K562 (cell line): Measurements from ENCODE around the gene GAPDHS. TPM values are rescaled to one million over a fixed set of nuclear protein-coding genes. Genes with fewer than 3 reads are reported as not detected.

Experiments used
- ATAC-seq: fragments of 200-7000 bp; cut with Tn5 transposase; 3 replicates; pipeline ENCODE4 v1.9.1; 2020; ENCODE audit warnings: moderate library complexity
- BruUV-seq: library from RNA; stranded (reverse); fragments of 400-500 nt; replicated peaks from 2 replicates; lab custom pipeline; 2021; lab: Mats Ljungman, UMichigan
- CTCF ChIA-PET: fragments of 300-600 bp; formaldehyde crosslinking; extraction: SDS; loops from one replicate; lab custom pipeline; 2021; ENCODE audit warnings: low intra/inter-chr PET ratio; lab: Yijun Ruan, JAX
- POLR2A ChIA-PET: fragments of 300-600, 350-650 bp; sonication (Branson Sonifier 250); formaldehyde crosslinking; extraction: SDS; loops from one replicate; lab custom pipeline; 2021; ENCODE audit warnings: antibody characterized with exemption, inconsistent platforms; lab: Yijun Ruan, JAX
- DNase-seq, 4 experiments: peaks; one replicate each; pipeline versions ENCODE4 v3.0.0 to v3.0.0-alpha.2; 2011 to 2018; ENCODE audit warnings: low spot score in 3 of 4, mixed read lengths in 3 of 4; ENCODE audit errors: extremely low read depth in 1 of 4
- FAIRE-seq: peaks from 2 replicates; lab custom pipeline; 2011; peaks lifted over from hg19 to GRCh38; lab: Jason Lieb, UNC
- H2AFZ ChIP-seq: 2 replicates; pipeline ENCODE4 v1.6.0; 2011; ENCODE audit warnings: low read depth, low read length, control low read depth, inconsistent platforms
- H3K27ac ChIP-seq: fragments of 200-600 bp; 3 replicates; pipeline ENCODE4 v1.8.0; 2011; ENCODE audit warnings: low read depth, mild to moderate bottlenecking, control low read depth, inconsistent platforms, low read length, moderate library complexity, mixed read lengths; ENCODE audit errors: extremely low read depth
- H3K27me3 ChIP-seq, 2 experiments: fragments of 300-600 bp in 1 of 2; 2 replicates in 1 of 2; 3 replicates in 1 of 2; pipeline versions ENCODE4 v1.6.0 to v1.8.0; 2011; ENCODE audit warnings: inconsistent platforms in 2 of 2, low read length in 2 of 2, mild to moderate bottlenecking in 1 of 2, mixed read lengths in 1 of 2, moderate library complexity in 1 of 2; ENCODE audit not compliant: control insufficient read depth in 2 of 2, insufficient read depth in 2 of 2
- H3K36me3 ChIP-seq: fragments of 300-600 bp; 3 replicates; pipeline ENCODE4 v1.8.0; 2011; ENCODE audit warnings: mild to moderate bottlenecking, low read length, inconsistent platforms; ENCODE audit not compliant: control insufficient read depth, insufficient read depth
- H3K4me1 ChIP-seq, 2 experiments: fragments of 200-600 bp in 1 of 2; replicated peaks in 1 of 2; 2 replicates in 1 of 2; 3 replicates in 1 of 2; pipeline versions ENCODE4 v1.5.1 to v1.8.0; 2011; ENCODE audit warnings: inconsistent platforms in 2 of 2, low read length in 2 of 2, mild to moderate bottlenecking in 1 of 2, mixed read lengths in 1 of 2, moderate library complexity in 1 of 2; ENCODE audit not compliant: control insufficient read depth in 2 of 2, insufficient read depth in 2 of 2
- H3K4me2 ChIP-seq: 2 replicates; pipeline ENCODE4 v1.6.1; 2011; ENCODE audit warnings: low read length, control low read depth, inconsistent platforms, mixed read lengths; ENCODE audit not compliant: insufficient read depth
- H3K4me3 ChIP-seq: fragments of 200-600 bp; sonication (generic), shearing (Covaris generic); 2 replicates; pipeline ENCODE4 v1.5.1; 2016; ENCODE audit warnings: control low read depth, inconsistent platforms
- H3K79me2 ChIP-seq: fragments of 200-600 bp; 3 replicates; pipeline ENCODE4 v1.8.0; 2011; ENCODE audit warnings: low read length, inconsistent platforms; ENCODE audit not compliant: control insufficient read depth, insufficient read depth
- H3K9ac ChIP-seq, 2 experiments: 2 replicates each; pipeline versions ENCODE4 v1.6.0 to v1.6.1; 2011; ENCODE audit warnings: low read depth in 2 of 2, low read length in 2 of 2, control low read depth in 1 of 2, inconsistent platforms in 1 of 2, mild to moderate bottlenecking in 1 of 2, mixed read lengths in 1 of 2; ENCODE audit not compliant: insufficient read depth in 1 of 2
- H3K9me1 ChIP-seq: one replicate; pipeline ENCODE4 v1.6.0; 2011; ENCODE audit warnings: inconsistent platforms, mild to moderate bottlenecking, low read length, moderate library complexity; ENCODE audit not compliant: control insufficient read depth, insufficient read depth
- H3K9me3 ChIP-seq: replicated peaks from 2 replicates; pipeline ENCODE4 v1.5.1; 2011; ENCODE audit warnings: low read depth, low read length, inconsistent platforms; ENCODE audit not compliant: control insufficient read depth, insufficient read depth
- H4K20me1 ChIP-seq: replicated peaks from 2 replicates; pipeline ENCODE4 v1.6.1; 2011; ENCODE audit warnings: low read length, inconsistent platforms, mixed read lengths; ENCODE audit not compliant: control insufficient read depth, insufficient read depth
- CXXC5 ChIP-seq: fragments of 250-450 bp; sonication (Bioruptor Pico); IDR thresholded peaks from 2 replicates; pipeline ENCODE4 v1.8.0; 2022; ENCODE audit warnings: inconsistent platforms, mild to moderate bottlenecking, moderate library complexity
- ELK3 ChIP-seq: fragments of 450-650 bp; formaldehyde crosslinking; IDR thresholded peaks from 2 replicates; pipeline ENCODE4 v1.4.0; 2020; ENCODE audit warnings: mild to moderate bottlenecking
- ESRRB ChIP-seq: fragments of 250-450 bp; sonication (Bioruptor Pico); IDR thresholded peaks from 2 replicates; pipeline ENCODE4 v1.5.0; 2020; ENCODE audit warnings: mild to moderate bottlenecking, moderate library complexity, borderline replicate concordance
- HDAC6 ChIP-seq: IDR thresholded peaks from 2 replicates; pipeline ENCODE4 v1.6.1; 2012; ENCODE audit warnings: low read depth, mild to moderate bottlenecking, control low read depth, inconsistent platforms, low read length, moderate library complexity
- ILF3 ChIP-seq: fragments of 450-650 bp; IDR thresholded peaks from 2 replicates; pipeline ENCODE4 v1.6.1; 2018; ENCODE audit warnings: antibody characterized with exemption, mild to moderate bottlenecking, moderate library complexity, borderline replicate concordance
- TAF1 ChIP-seq: IDR thresholded peaks from 2 replicates; pipeline ENCODE4 v1.6.1; 2011; ENCODE audit warnings: mild to moderate bottlenecking, low read length, moderate library complexity; ENCODE audit not compliant: insufficient read depth, control insufficient read depth, severe bottlenecking; ENCODE audit errors: extremely low read depth
- ZFX ChIP-seq: sonication (generic); formaldehyde crosslinking; IDR thresholded peaks from 2 replicates; pipeline ENCODE4 v1.8.0; 2022; ENCODE audit warnings: mild to moderate bottlenecking, missing genetic modification reagents, moderate library complexity
- ZNF41 ChIP-seq: fragments of 250-450 bp; sonication (Bioruptor Pico); conservative IDR thresholded peaks from 2 replicates; pipeline ENCODE4 v1.4.0; 2020; ENCODE audit warnings: mild to moderate bottlenecking
- WGBS: fragments of 100-300 bp; shearing (Covaris generic); methylation state at CpG from one replicate; pipeline ENCODE4 v1.1.6; 2016; ENCODE audit warnings: low coverage, mixed read lengths; ENCODE audit not compliant: insufficient coverage; ENCODE audit errors: missing lambda C conversion rate; 5-methylcytosine and 5-hydroxymethylcytosine counted together
- in situ Hi-C: fragments of 300-500 bp; cut with MboI; formaldehyde crosslinking; loops from 4 replicates; pipeline ENCODE4 v1.15.0; 2018; ENCODE audit warnings: inconsistent platforms, mixed read lengths
- intact Hi-C: fragments of 100-400 bp; cut with micrococcal nuclease; formaldehyde crosslinking; loops from 2 replicates; pipeline ENCODE4 v1.14.2; 2022
- polyA plus RNA-seq, 8 experiments: library from polyadenylated mRNA; depleted of rRNA in 4 of 8; stranded (reverse) in 5 of 8; unstranded in 3 of 8; fragments of >200 nt; fragmentation: Nextera tagmentation in 2 of 8; fragmentation: Illumina TruSeq in 1 of 8; extraction: Ambion mirVana in 2 of 8; extraction: Trizol in 1 of 8; gene quantifications; 2 replicates each; pipeline versions ENCODE4 v1.2.1 to v1.2.3, GENCODE V29; 2011 to 2014; ENCODE audit warnings: inconsistent platforms in 1 of 8, missing spikeins in 1 of 8
- total RNA-seq, 7 experiments: library from RNA; depleted of rRNA in 6 of 7; stranded (reverse); fragments of >200 nt in 6 of 7; fragmentation: Illumina TruSeq in 2 of 7; extraction: Trizol in 2 of 7; gene quantifications; 2 replicates each; pipeline versions ENCODE4 v1.2.1 to v1.2.3, GENCODE V29; 2011 to 2021; ENCODE audit warnings: low replicate concordance in 1 of 7
- TF ChIP-seq, protein P1 (sequence below): fragments of 250-450 bp; sonication (Bioruptor Pico); IDR thresholded peaks from 2 replicates; pipeline ENCODE4 v1.5.0; 2022; ENCODE audit warnings: mild to moderate bottlenecking
- TF ChIP-seq, protein P2 (sequence below), 2 experiments: fragments of 450-650 bp; IDR thresholded peaks; 2 replicates each; pipeline ENCODE4 v1.6.1; 2016; ENCODE audit warnings: mild to moderate bottlenecking in 2 of 2, borderline replicate concordance in 1 of 2, low read depth in 1 of 2, moderate library complexity in 1 of 2

GAPDHS gene
- total and polyA plus RNA-seq, 9 of the 15 experiments (the other 6 are each of a cell fraction or from before 2014, with no cell fraction given): 0.08 to 0.12 TPM; not detected in 7

- CTCF ChIA-PET: no interaction called here
- 14% methylated on average over 5 of the region's 5 CpGs for WGBS
- TF ChIP-seq CXXC5 (CRISPR knock-in tag): no peak
- TF ChIP-seq, protein P1, sequence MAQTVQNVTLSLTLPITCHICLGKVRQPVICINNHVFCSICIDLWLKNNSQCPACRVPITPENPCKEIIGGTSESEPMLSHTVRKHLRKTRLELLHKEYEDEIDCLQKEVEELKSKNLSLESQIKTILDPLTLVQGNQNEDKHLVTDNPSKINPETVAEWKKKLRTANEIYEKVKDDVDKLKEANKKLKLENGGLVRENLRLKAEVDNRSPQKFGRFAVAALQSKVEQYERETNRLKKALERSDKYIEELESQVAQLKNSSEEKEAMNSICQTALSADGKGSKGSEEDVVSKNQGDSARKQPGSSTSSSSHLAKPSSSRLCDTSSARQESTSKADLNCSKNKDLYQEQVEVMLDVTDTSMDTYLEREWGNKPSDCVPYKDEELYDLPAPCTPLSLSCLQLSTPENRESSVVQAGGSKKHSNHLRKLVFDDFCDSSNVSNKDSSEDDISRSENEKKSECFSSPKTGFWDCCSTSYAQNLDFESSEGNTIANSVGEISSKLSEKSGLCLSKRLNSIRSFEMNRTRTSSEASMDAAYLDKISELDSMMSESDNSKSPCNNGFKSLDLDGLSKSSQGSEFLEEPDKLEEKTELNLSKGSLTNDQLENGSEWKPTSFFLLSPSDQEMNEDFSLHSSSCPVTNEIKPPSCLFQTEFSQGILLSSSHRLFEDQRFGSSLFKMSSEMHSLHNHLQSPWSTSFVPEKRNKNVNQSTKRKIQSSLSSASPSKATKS: no peak
- no peak for TF ChIP-seq ELK3
- TF ChIP-seq ZNF41 (CRISPR knock-in tag): no peak
- TF ChIP-seq, protein P2, sequence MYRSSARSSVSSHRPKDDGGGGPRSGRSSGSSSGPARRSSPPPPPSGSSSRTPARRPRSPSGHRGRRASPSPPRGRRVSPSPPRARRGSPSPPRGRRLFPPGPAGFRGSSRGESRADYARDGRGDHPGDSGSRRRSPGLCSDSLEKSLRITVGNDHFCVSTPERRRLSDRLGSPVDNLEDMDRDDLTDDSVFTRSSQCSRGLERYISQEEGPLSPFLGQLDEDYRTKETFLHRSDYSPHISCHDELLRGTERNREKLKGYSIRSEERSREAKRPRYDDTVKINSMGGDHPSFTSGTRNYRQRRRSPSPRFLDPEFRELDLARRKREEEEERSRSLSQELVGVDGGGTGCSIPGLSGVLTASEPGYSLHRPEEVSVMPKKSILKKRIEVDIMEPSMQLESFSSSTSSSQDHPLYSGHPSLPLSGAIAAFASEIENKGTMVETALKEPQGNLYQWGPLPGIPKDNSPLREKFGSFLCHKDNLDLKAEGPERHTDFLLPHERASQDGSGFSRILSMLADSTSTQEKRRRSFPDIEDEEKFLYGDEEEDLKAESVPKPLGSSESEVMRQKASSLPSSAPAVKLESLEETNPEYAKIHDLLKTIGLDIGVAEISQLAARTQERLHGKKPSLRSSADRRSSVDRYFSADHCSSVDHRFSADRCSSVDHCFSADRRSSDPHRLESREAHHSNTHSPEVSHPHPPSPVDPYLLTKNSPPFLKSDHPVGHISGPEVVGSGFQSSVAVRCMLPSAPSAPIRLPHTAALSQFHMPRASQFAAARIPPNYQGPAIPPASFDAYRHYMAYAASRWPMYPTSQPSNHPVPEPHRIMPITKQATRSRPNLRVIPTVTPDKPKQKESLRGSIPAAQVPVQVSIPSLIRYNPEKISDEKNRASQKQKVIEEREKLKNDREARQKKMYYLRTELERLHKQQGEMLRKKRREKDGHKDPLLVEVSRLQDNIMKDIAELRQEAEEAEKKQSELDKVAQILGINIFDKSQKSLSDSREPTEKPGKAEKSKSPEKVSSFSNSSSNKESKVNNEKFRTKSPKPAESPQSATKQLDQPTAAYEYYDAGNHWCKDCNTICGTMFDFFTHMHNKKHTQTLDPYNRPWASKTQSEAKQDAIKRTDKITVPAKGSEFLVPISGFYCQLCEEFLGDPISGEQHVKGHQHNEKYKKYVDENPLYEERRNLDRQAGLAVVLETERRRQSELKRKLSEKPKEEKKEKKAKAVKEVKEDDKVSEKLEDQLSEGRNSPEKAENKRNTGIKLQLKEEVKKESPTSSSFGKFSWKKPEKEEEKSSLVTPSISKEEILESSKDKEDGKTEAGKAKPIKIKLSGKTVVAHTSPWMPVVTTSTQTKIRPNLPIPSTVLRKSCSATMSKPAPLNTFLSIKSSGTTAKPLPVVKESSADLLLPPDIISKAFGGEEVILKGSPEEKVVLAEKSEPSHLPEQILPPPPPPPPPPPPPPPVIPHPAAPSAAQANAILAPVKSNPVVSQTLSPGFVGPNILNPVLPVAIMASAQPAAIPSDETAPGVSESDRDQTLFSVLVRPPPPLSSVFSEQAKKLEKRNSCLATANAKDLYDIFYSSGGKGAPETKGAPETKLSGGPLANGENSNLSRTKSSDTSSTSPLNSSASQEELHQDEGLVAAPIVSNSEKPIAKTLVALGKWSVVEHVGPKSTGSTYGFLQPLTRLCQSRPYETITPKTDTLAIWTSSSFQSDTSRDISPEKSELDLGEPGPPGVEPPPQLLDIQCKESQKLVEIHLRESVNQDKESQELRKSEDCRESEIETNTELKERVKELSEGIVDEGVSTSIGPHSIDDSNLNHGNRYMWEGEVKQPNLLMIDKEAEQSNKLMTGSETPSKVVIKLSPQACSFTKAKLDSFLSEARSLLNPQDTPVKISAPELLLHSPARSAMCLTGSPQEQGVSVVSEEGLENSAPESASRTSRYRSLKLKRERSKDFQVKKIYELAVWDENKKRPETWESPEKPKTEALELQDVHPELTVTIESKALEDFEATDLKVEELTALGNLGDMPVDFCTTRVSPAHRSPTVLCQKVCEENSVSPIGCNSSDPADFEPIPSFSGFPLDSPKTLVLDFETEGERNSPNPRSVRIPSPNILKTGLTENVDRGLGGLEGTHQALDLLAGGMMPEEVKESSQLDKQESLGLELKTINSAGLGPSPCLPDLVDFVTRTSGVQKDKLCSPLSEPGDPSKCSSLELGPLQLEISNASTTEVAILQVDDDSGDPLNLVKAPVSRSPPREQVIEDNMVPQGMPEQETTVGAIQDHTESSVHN (IDR thresholded peaks at IDR 0.05; ENCODE audit: borderline replicate concordance in 1 of 2, low read depth in 1 of 2): no peak
- TF ChIP-seq HDAC6: no peak
- TF ChIP-seq TAF1: no peak
- no peak for TF ChIP-seq ESRRB
- TF ChIP-seq ZFX: no peak
- no peak for TF ChIP-seq ILF3
These were observed 20.8 kb downstream of the GAPDHS start for GRCh38 chr19:35554076-35554475.

More at GRCh38 chr19:35554076-35554475, 20.8 kb downstream of the GAPDHS start:
- peaks cover 11% of the 10 kb centered on the region for H4K20me1 ChIP-seq
- in situ Hi-C loops (no loop called here), intact Hi-C loops (loop anchor here (2.0 kb wide), 1 partner anchor 163 kb away; no protein-coding TSS in a partner anchor)
- peaks cover 6% of the 10 kb centered on the region for H3K9me1 ChIP-seq
- H3K36me3 ChIP-seq: peaks cover 10% of the 10 kb centered on the region; the same call in 2 of the 3 replicates
- peaks cover 4 to 49% of the 10 kb centered on the region in 2 experiments; a peak in 3 of 5 replicates for H3K4me1 ChIP-seq
- H2AFZ ChIP-seq: no peak overlapping the region
- peaks cover under 1 to 18% of the 10 kb centered on the region in 2 experiments; a peak in 3 of 5 replicates for H3K27me3 ChIP-seq
- H3K4me3 ChIP-seq: no peak overlapping the region
- POLR2A ChIA-PET: interaction anchor here (0.6 to 0.7 kb wide), 2 partner anchors 213 to 224 kb away, joined by 3 read pairs; no protein-coding TSS in a partner anchor
- H3K9ac ChIP-seq: 0 out of 4 replicates have a peak overlapping the region, but pooled peaks of 1 of the 2 experiments have one; percentile 5
- no TSS peak for BruUV-seq
- no peaks in the 10 kb centered on the region; the same call in 1 of the 2 replicates for H3K9me3 ChIP-seq
- DNase-seq (no peak), ATAC-seq (no peak), FAIRE-seq (peak; percentile 48)
- no peaks in the 10 kb centered on the region for H3K79me2 ChIP-seq
- H3K4me2 ChIP-seq: no peak overlapping the region
- H3K27ac ChIP-seq: no peak overlapping the region
